Suprapubic skin (tissue), 4 donors: ENCODE measurements around the gene ERGIC1. TPM values are rescaled to one million over a fixed set of nuclear protein-coding genes. Genes with fewer than 3 reads are reported as not detected.

Experiments used
- total RNA-seq, 4 donors: library from RNA; depleted of rRNA; stranded (reverse); fragments of >200 nt; gene quantifications; one replicate each; pipeline ENCODE4 v1.1.0, GENCODE V29; 2016

Gene ERGIC1
- total RNA-seq, 4 donors from 2014 or later, result 81.2 to 106 (median 91.8) TPM

Other genes with a start within 250 kb of the ERGIC1 start
- gene NEURL1B, start 193.0 kb upstream of the ERGIC1 start, total RNA-seq, result 10 to 100 TPM; 18.5 to 40.9 (median 30.4) TPM
- gene DUSP1, start 63.1 kb upstream of the ERGIC1 start, total RNA-seq, result 1,000 to 10,000 TPM; 1,246 to 2,948 (median 1,762) TPM
- 10 to 100 TPM; 14.2 to 30.7 (median 21.9) TPM for gene RPL26L1, start 125.2 kb downstream of the ERGIC1 start, total RNA-seq
- gene ATP6V0E1, start 149.5 kb downstream of the ERGIC1 start, total RNA-seq, result 10 to 100 TPM; 73.7 to 91.3 (median 82.1) TPM
- gene CREBRF, start 222.1 kb downstream of the ERGIC1 start, total RNA-seq, result 10 to 100 TPM; 21.8 to 65.5 (median 28.5) TPM